Caco-2 (cell line): ENCODE data around the gene SYNPO2. TPM values are rescaled to one million over a fixed set of nuclear protein-coding genes. Genes with fewer than 3 reads are reported as not detected.

ENCODE experiments used
- BruUV-seq: library from RNA; stranded (reverse); fragments of 400-500 nt; replicated peaks from 2 replicates; lab custom pipeline; 2021; lab: Mats Ljungman, UMichigan
- CTCF ChIA-PET: fragments of 300-600 bp; sonication (Branson Sonifier 250); formaldehyde crosslinking; loops from one replicate; lab custom pipeline; 2022; ENCODE audit warnings: antibody characterized with exemption; lab: Charles Lee
- POLR2A ChIA-PET: fragments of 300-600 bp; sonication (Branson Sonifier 250); formaldehyde crosslinking; loops from one replicate; lab custom pipeline; 2022; ENCODE audit warnings: antibody characterized with exemption; lab: Charles Lee
- DNase-seq, 2 experiments: peaks; one replicate each; pipeline versions ENCODE4 v3.0.0 to v3.0.0-alpha.2; 2020 to 2022
- H3K27me3 ChIP-seq: replicated peaks from 2 replicates; pipeline ENCODE4 v1.6.0; 2011; ENCODE audit warnings: low read length; ENCODE audit not compliant: control insufficient read depth, insufficient read depth
- H3K36me3 ChIP-seq: 2 replicates; pipeline ENCODE4 v1.5.1; 2011; ENCODE audit warnings: low read length; ENCODE audit not compliant: control insufficient read depth, insufficient read depth
- H3K4me1 ChIP-seq: fragments of 250-450 bp; sonication (Bioruptor Pico); 2 replicates; pipeline ENCODE4 v1.5.1; 2020; ENCODE audit warnings: mild to moderate bottlenecking
- H3K4me3 ChIP-seq: 2 replicates; pipeline ENCODE4 v1.5.1; 2011; ENCODE audit warnings: low read depth, mild to moderate bottlenecking, control low read depth, low read length
- H3K9me3 ChIP-seq: fragments of 250-450 bp; sonication (Bioruptor Pico); 2 replicates; pipeline ENCODE4 v1.5.1; 2020; ENCODE audit warnings: mild to moderate bottlenecking, moderate library complexity
- H3K27ac Mint-ChIP-seq: one replicate; pipeline ENCODE4 v1.8.0; 2022; ENCODE audit warnings: mixed read lengths; ENCODE audit not compliant: unreplicated experiment
- H3K27me3 Mint-ChIP-seq: one replicate; pipeline ENCODE4 v1.8.0; 2022; ENCODE audit warnings: mixed read lengths; ENCODE audit not compliant: insufficient read depth, unreplicated experiment
- H3K36me3 Mint-ChIP-seq: one replicate; pipeline ENCODE4 v1.8.0; 2022; ENCODE audit warnings: mild to moderate bottlenecking, mixed read lengths; ENCODE audit not compliant: insufficient read depth, unreplicated experiment
- H3K4me1 Mint-ChIP-seq: one replicate; pipeline ENCODE4 v1.8.0; 2022; ENCODE audit warnings: low read depth, mixed read lengths; ENCODE audit not compliant: unreplicated experiment
- H3K4me3 Mint-ChIP-seq: one replicate; pipeline ENCODE4 v1.8.0; 2022; ENCODE audit warnings: mild to moderate bottlenecking, moderate library complexity, mixed read lengths; ENCODE audit not compliant: unreplicated experiment
- H3K9me3 Mint-ChIP-seq: one replicate; pipeline ENCODE4 v1.8.0; 2022; ENCODE audit warnings: mixed read lengths; ENCODE audit not compliant: unreplicated experiment
- intact Hi-C: fragments of 100-400 bp; cut with micrococcal nuclease; formaldehyde crosslinking; loops from one replicate; pipeline ENCODE4 v1.10.0; 2022; ENCODE audit not compliant: unreplicated experiment
- total RNA-seq: library from RNA; stranded (reverse); gene quantifications from 2 replicates; pipeline ENCODE4 v1.2.3, GENCODE V29; 2022
- TF ChIP-seq, protein P1 (sequence below), 2 experiments: fragments of 200-600 bp in 1 of 2; IDR thresholded peaks; 1 replicate in 1 of 2; 2 replicates in 1 of 2; pipeline versions ENCODE4 v1.5.1 to v1.8.0; 2011 to 2022; ENCODE audit warnings: antibody characterized with exemption in 1 of 2, control low read depth in 1 of 2, inconsistent platforms in 1 of 2, low read depth in 1 of 2, low read length in 1 of 2, mild to moderate bottlenecking in 1 of 2, moderate library complexity in 1 of 2; ENCODE audit not compliant: insufficient read depth in 1 of 2, severe bottlenecking in 1 of 2, unreplicated experiment in 1 of 2

Gene SYNPO2
- total RNA-seq, 1 experiment from 2014 or later: 0.16 TPM

GRCh38 chr4:119070301-119070700 is 181.6 kb downstream of the SYNPO2 start:
- BruUV-seq: no TSS peak
- H3K4me1 Mint-ChIP-seq: no peaks in the 10 kb centered on the region
- no peaks in the 10 kb centered on the region for H3K27me3 Mint-ChIP-seq
- H3K36me3 Mint-ChIP-seq: no peaks in the 10 kb centered on the region
- H3K9me3 ChIP-seq: peaks cover 15% of the 10 kb centered on the region; the same call in 1 of the 2 replicates
- TF ChIP-seq, protein P1, sequence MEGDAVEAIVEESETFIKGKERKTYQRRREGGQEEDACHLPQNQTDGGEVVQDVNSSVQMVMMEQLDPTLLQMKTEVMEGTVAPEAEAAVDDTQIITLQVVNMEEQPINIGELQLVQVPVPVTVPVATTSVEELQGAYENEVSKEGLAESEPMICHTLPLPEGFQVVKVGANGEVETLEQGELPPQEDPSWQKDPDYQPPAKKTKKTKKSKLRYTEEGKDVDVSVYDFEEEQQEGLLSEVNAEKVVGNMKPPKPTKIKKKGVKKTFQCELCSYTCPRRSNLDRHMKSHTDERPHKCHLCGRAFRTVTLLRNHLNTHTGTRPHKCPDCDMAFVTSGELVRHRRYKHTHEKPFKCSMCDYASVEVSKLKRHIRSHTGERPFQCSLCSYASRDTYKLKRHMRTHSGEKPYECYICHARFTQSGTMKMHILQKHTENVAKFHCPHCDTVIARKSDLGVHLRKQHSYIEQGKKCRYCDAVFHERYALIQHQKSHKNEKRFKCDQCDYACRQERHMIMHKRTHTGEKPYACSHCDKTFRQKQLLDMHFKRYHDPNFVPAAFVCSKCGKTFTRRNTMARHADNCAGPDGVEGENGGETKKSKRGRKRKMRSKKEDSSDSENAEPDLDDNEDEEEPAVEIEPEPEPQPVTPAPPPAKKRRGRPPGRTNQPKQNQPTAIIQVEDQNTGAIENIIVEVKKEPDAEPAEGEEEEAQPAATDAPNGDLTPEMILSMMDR (IDR thresholded peaks at IDR 0.05; ENCODE audit: insufficient read depth in 1 of 2, low read depth in 1 of 2, low read length in 1 of 2, severe bottlenecking in 1 of 2, unreplicated experiment in 1 of 2): no peak
- peaks cover 10% of the 10 kb centered on the region for H3K9me3 Mint-ChIP-seq
- no peak overlapping the region for H3K4me3 ChIP-seq
- H3K36me3 ChIP-seq: no peaks in the 10 kb centered on the region
- POLR2A ChIA-PET: no interaction called here
- no peak overlapping the region for H3K4me3 Mint-ChIP-seq
- H3K27me3 ChIP-seq: no peaks in the 10 kb centered on the region
- CTCF ChIA-PET: no interaction called here
- H3K4me1 ChIP-seq: peaks cover 22% of the 10 kb centered on the region
- intact Hi-C loops: no loop called here
- DNase-seq: peak in 1 of 2 experiments; percentile 30
- H3K27ac Mint-ChIP-seq: peak overlapping the region; percentile 45

- Mint-ChIP-seq H3K27ac (peak overlapping the region; percentile 86), H3K36me3 (peaks cover 11% of the 10 kb centered on the region), H3K4me1 (peaks cover 23% of the 10 kb centered on the region), H3K27me3 (no peaks in the 10 kb centered on the region), H3K4me3 (peak overlapping the region; percentile 34), H3K9me3 (peaks cover 14% of the 10 kb centered on the region)
- Histone ChIP-seq H3K4me1 (peaks cover 37% of the 10 kb centered on the region), H3K36me3 (no peaks in the 10 kb centered on the region), H3K27me3 (no peaks in the 10 kb centered on the region), H3K4me3 (no peak overlapping the region), H3K9me3 (no peaks in the 10 kb centered on the region)
- TF ChIP-seq, protein P1 (IDR thresholded peaks at IDR 0.05; ENCODE audit: insufficient read depth in 1 of 2, low read depth in 1 of 2, low read length in 1 of 2, severe bottlenecking in 1 of 2, unreplicated experiment in 1 of 2): no peak
- intact Hi-C loops: loop anchor here (1.0 to 2.0 kb wide), 7 partner anchors 12 to 131 kb away; partner anchors contain the start of gene USP53
- ChIA-PET POLR2A (interaction anchor here (1.0 kb wide), 1 partner anchor 132 kb away, joined by 4 read pairs; no protein-coding TSS in a partner anchor), CTCF (interaction anchor here (0.7 to 1.0 kb wide), 2 partner anchors 39 to 132 kb away, joined by 4 read pairs; partner anchors contain the start of gene USP53)
- DNase-seq: peak; percentile 80 to 82
- no TSS peak for BruUV-seq
Observed at GRCh38 chr4:119080721-119081541, 192.3 kb downstream of the SYNPO2 start.

DNA sequence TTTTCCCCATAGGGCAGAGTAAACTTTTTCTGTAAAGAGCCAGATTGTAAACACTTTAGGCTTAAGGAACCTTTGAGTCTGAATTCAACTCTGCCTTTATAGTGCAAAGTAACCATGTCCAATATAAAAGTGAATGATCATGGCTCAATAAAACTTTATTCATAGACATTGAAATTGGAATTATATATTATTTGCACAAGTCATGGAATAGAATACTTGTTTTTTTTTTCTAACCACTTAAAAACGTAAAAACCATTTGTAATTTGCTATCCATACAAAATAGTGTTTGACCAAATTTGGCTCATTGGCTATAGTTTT is 192.8 kb downstream of the SYNPO2 start:
- H3K9me3 Mint-ChIP-seq: peaks cover 14% of the 10 kb centered on the region
- no peak for DNase-seq
- intact Hi-C loops: loop anchor here (1.0 to 2.0 kb wide), 7 partner anchors 12 to 131 kb away; partner anchors contain the start of gene USP53

More for the DNA sequence above, 192.8 kb downstream of the SYNPO2 start:
- BruUV-seq: TSS peak; percentile 94
- Mint-ChIP-seq H3K27ac (peak overlapping the region; percentile 86), H3K4me3 (peak overlapping the region; percentile 34), H3K4me1 (peaks cover 23% of the 10 kb centered on the region), H3K27me3 (no peaks in the 10 kb centered on the region), H3K36me3 (peaks cover 11% of the 10 kb centered on the region)
- H3K4me1 ChIP-seq: peaks cover 38% of the 10 kb centered on the region
- ChIA-PET POLR2A (interaction anchor here (1.0 kb wide), 1 partner anchor 132 kb away, joined by 4 read pairs; no protein-coding TSS in a partner anchor), CTCF (interaction anchor here (0.7 to 1.0 kb wide), 2 partner anchors 39 to 131 kb away, joined by 4 read pairs; partner anchors contain the start of gene USP53)
- H3K27me3 ChIP-seq: no peaks in the 10 kb centered on the region
- no peak overlapping the region for H3K4me3 ChIP-seq
- no peaks in the 10 kb centered on the region for H3K36me3 ChIP-seq
- TF ChIP-seq, protein P1 (IDR thresholded peaks at IDR 0.05; ENCODE audit: insufficient read depth in 1 of 2, low read depth in 1 of 2, low read length in 1 of 2, severe bottlenecking in 1 of 2, unreplicated experiment in 1 of 2): no peak
- H3K9me3 ChIP-seq: no peaks in the 10 kb centered on the region
